Gastroesophageal sphincter (tissue), 3 donors: ENCODE data around the gene RNF181.

ENCODE experiments used
- EP300 ChIP-seq: sonication (generic); formaldehyde crosslinking; IDR thresholded peaks from one replicate; pipeline ENCODE4 v1.6.1; 2017; ENCODE audit warnings: antibody characterized with exemption, mild to moderate bottlenecking
- POLR2A ChIP-seq, 2 donors: fragments of 450-650 bp; IDR thresholded peaks; one replicate each; pipeline ENCODE4 v1.6.1; 2017; ENCODE audit warnings: antibody characterized with exemption in 2 of 2, mild to moderate bottlenecking in 2 of 2, moderate library complexity in 1 of 2
- POLR2AphosphoS5 ChIP-seq: sonication (generic); formaldehyde crosslinking; IDR thresholded peaks from one replicate; pipeline ENCODE4 v1.6.1; 2017; ENCODE audit warnings: antibody characterized with exemption
- TF ChIP-seq, protein P1 (sequence below), 4 experiments: fragments of 200-600 bp in 2 of 4; fragments of 450-650 bp in 2 of 4; sonication (generic) in 1 of 4; IDR thresholded peaks; one replicate each; pipeline ENCODE4 v1.5.1; 2017 to 2019; ENCODE audit warnings: antibody characterized with exemption in 4 of 4, mild to moderate bottlenecking in 2 of 4, moderate library complexity in 2 of 4

- TF ChIP-seq, protein P1, sequence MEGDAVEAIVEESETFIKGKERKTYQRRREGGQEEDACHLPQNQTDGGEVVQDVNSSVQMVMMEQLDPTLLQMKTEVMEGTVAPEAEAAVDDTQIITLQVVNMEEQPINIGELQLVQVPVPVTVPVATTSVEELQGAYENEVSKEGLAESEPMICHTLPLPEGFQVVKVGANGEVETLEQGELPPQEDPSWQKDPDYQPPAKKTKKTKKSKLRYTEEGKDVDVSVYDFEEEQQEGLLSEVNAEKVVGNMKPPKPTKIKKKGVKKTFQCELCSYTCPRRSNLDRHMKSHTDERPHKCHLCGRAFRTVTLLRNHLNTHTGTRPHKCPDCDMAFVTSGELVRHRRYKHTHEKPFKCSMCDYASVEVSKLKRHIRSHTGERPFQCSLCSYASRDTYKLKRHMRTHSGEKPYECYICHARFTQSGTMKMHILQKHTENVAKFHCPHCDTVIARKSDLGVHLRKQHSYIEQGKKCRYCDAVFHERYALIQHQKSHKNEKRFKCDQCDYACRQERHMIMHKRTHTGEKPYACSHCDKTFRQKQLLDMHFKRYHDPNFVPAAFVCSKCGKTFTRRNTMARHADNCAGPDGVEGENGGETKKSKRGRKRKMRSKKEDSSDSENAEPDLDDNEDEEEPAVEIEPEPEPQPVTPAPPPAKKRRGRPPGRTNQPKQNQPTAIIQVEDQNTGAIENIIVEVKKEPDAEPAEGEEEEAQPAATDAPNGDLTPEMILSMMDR (IDR thresholded peaks at IDR 0.05): no peak
- TF ChIP-seq EP300: no peak
- no peak for TF ChIP-seq POLR2A (IDR thresholded peaks at IDR 0.05)
- TF ChIP-seq POLR2AphosphoS5: no peak
Observed at GRCh38 chr2:85607268-85608215, 12.0 kb downstream of the RNF181 start.
